ENCODE results near the gene PALS2.

Gene PALS2

DNA sequence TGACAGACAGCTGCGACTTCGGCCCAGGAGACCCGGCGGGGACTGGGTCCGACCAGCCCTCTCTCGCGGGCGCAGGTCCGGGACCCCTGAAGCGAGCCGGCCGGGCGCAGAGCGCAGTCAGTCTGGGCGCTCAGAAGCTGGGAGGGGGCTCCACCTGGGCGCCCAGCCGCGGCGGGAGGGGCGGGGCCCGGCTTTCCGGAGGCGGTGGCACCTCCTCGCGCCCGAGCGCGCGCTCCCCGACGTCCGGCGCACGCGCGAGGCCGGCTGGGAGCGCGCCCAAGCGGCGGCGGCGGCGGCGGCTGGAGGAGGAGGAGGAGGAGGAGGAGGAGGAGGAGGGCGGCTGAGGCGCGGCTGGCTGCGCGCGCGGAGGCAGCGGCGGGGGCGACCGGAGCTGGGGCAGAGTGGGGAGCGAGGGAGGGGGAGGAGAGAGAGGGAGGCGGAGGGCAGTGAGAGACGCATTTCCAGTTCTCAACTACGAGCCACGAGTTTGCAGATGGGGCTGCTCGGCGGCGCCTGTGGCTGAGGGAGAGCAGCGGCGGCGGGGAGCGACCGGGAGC is at the start of gene PALS2:
Gene PALS2 (plus strand): TSS at position 456 of the 557 bp plus-strand sequence. CDS start 50,216 bp downstream, outside the sequence.
- peak in 52 of 56 donors; percentile 14 to 79 (median 54) for DNase-seq

GRCh38 chr7:24531255-24531654 is 42.0 kb upstream of the PALS2 start:
- DNase-seq: no peak

DNA sequence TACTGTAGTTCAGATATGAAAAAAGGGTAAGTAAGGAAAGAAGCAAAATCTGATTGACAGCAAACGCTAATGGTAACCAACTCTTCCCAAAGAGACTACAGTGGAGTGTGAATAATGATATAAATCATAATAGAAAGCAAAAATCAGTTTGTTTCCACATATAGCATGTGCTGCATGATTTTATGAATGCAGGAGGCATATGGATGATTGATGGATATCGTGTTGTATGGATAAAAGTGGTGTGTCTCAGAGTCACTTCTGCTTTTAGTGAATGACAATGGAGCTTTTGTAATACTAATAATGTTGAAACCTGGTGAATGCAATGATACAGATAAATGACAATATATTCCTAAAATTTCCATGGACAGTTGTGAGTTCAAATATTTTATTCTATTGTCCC is 36.6 kb upstream of the PALS2 start:
- no peak for DNase-seq

- no peak for DNase-seq
Measured at GRCh38 chr7:24540956-24541355, 32.3 kb upstream of the PALS2 start.

- DNase-seq: no peak
Measured at GRCh38 chr7:24545215-24545614, 28.0 kb upstream of the PALS2 start.

DNA sequence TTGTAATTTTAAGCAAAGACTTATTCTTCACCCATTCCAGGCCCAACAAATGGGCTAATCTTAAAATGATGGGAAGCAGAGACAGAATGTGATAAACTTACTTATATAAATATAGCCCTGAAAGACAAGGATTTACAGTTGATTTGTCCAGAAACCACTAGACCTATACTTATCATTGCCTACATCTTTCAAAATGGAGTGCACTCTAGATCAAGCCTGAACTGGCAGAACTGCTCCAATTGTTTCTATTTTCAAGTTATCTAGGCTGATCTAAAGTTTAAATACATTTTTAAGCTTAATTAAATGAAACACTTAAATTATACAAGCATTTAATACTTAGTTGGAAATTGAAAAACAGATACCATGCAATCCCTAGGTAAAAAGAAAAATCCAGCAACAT is 24.9 kb upstream of the PALS2 start:
- no peak for DNase-seq

DNA sequence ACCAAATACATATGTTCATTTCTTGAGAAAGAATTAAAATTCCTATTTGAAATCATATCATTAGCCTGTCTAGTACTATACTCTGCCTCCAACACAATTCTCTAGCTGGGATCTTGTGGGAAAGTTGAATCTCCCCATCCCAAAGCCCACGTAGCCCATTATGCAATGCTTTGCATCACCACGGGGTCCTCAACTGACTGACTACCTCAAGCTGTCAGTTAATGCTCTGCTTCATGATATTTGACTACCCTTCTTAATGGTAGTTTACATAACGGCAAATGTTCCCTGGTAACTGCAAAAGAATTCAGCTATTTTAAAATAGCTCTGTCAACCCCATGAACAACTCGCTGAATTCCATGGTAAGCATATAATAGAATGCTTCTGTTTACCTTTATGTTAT is 23.3 kb upstream of the PALS2 start:
- peak in 1 of 56 donors; percentile 8 for DNase-seq

GRCh38 chr7:24555184-24555583 is 18.1 kb upstream of the PALS2 start:
- DNase-seq: no peak

DNA sequence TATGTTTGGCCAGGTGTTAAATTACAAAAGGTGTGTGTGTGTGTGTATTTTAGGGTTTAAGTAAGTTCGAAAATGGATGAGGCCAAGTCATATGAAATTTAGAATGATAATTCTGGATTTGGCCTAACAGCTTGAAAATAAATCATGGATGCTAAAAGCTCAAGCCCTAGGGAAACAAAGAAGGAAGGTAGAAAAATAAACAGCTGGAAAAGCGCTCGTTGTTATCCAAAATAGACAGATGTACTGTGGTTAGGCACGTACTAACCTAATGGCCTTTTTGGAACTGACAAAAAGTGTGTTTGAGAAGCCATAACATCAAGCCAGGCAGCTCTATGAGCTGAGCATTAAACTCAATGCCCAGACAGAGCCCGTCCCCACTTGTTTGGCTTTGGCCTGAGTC is 17.5 kb upstream of the PALS2 start:
- no peak for DNase-seq

- DNase-seq: no peak
Measured at GRCh38 chr7:24560772-24561171, 12.5 kb upstream of the PALS2 start.

- no peak for DNase-seq
Measured at GRCh38 chr7:24566274-24566673, 7.0 kb upstream of the PALS2 start.

- no peak for DNase-seq
Measured at GRCh38 chr7:24570983-24571382, 2.3 kb upstream of the PALS2 start.

GRCh38 chr7:24572016-24572392 is 1.2 kb upstream of the PALS2 start:
- no peak for DNase-seq

GRCh38 chr7:24572393-24572996 is 757 bp upstream of the PALS2 start:
- DNase-seq: peak in 25 of 56 donors; percentile 5 to 72 (median 40)

DNA sequence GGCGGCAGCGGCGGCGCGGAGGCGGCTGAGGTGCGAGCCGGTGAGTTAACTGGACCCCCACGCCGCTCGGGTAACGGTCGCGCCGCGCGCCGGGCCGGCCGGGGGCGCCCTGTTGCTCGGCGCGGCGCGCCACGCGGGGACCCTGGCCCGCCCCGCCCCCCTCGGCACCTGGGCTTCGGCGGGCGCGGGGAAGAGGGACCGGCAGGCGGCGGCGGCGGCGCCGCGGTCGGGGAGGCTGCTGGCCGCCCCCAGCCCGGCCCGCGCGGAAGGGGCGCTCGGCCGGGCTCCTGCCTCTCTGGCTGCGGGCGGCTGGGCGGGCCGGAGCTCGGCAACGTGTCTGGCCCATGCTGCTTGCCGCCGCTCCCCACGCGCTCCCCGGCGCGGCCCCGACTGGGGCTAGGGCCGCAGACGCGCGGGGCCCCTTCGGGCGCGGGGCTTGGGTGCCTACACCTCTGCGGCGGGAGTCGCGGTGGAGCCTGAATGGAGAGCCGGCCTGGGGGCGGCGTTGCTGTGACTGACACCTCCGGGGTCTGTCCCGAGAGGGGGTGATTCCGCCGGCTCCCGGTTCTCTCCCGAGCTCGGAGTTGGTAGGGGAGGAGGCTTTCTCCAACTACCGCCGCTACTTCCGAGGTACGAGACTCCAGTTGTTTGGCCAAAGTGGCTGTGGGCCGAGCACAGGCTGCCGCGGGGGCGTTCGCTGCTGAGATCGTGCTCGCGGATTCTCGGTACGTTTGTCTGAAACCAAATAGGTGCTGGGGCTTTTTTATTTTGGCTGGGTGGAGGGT is 494 bp downstream of the PALS2 start:
- DNase-seq: peak in 31 of 56 donors; percentile 5 to 72 (median 25)

DNA sequence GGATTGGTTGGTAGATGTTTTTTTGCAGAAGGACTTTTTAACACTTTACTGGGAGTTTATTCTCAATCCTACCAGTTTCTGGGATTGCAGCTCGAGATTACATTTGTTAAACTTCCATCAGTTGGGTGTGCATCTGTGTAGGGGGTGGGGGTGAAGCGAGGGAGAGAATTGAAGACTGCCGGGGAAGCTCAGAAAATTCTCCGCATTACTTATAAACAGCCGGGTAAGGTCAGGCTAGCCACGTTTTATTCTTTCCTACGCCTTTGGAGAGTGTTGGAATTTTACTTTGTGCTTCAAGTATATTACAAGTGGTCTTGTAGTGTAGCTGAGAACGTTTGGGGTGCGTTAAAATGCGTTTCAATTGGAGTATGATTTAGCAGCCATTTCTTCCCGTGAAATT is 1.1 kb downstream of the PALS2 start:
- DNase-seq: peak in 1 of 56 donors; percentile 3

DNA sequence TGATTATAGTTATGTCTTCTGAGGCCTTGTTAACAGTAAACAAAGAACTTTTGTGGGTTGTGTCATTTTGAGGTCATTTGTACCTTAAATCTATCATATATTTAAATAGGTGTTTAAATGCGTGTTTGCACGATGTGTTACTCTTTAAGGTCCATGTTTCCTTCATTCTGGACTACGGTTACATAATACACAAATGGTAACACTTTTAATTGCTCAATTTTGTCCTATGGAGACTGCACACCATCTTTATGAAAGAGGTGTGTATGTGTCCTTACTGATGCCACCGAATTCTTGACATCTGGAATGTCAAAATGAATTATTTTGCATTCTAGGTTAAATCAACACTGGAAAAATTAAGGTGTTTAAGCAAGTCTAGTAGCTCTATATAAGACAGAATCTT is 1.7 kb downstream of the PALS2 start:
- DNase-seq: no peak

DNA sequence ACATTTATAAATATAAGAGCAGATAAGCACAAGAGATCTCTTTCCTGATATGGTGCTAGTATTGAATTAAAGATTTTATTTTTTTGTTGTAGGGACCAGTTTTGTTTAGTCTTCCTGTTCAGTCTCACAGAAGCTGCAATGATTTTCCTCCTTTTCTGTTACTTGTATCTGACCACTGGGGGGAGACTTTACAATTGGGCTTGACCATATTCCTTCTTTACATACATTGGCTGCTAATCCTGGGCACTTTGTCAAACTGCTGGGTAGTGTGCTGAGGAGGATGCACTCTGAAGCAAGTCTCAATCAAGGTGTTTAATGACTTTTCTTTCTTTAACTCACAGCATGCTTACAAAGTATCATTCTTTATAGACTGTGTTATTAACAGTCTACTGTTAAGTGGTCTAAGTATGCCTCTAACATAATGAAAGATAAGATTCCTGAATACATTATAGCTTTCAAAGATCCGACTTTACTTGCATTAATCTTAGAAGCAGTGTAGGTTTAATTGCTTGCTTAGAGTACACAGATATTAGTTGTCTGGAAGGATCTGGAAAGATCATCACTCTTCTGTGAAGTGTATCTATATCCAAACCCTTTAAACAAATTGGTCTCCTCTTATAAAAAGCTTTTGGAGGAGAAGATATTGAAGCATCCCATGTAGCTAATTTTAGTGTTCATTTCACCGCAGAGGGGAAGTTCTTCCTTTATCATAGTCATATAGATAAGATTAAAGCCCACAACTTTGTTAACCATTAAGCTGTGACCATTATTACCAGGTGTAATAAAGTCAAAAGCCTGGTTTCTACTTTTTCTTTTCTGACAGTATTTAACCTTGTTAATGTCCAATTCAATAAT is 3.1 kb downstream of the PALS2 start:
- peak in 2 of 56 donors; percentile 1 to 11 for DNase-seq

DNA sequence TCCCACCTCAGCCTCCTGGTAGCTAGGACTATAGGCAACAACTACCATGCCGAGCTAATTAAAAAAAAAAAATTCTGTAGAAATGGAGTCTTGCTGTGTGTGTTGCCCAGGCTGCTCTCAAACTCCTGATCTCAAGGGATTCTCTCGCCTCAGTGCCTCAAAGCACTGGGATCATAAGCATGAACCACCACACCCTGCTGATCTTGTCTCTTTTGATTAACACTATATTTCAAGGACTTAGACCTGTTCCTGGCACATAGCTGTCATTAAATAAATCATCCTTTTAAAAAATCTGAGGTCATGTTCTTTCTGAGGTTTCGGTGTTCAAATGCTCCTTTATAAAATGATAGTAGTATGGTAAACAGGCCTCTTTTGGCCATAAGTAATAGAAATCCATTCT is 4.8 kb downstream of the PALS2 start:
- DNase-seq: no peak

GRCh38 chr7:24580283-24580946 is 7.2 kb downstream of the PALS2 start:
- no peak for DNase-seq

- no peak for DNase-seq
Measured at GRCh38 chr7:24582166-24582565, 8.9 kb downstream of the PALS2 start.
